Fibroblast of peridontal ligament (primary cell): ENCODE results near the gene FFAR1.
"Not testable (repeated sequence)": the region's sequence is repeated elsewhere in the genome, so short reads cannot be mapped to it uniquely, and the experiment has no call there.

ENCODE experiments used
- DNase-seq: peaks from one replicate; pipeline ENCODE4 v3.0.0-alpha.2; 2010; ENCODE audit errors: extremely low read depth

Gene FFAR1

GRCh38 chr19:35362261-35363000 is 14.7 kb downstream of the FFAR1 start:
- DNase-seq = no peak

GRCh38 chr19:35363001-35363590 is 15.4 kb downstream of the FFAR1 start:
- DNase-seq = no peak

GRCh38 chr19:35363711-35364425 is 16.2 kb downstream of the FFAR1 start:
- no peak for DNase-seq

GRCh38 chr19:35365303-35365702 is 17.6 kb downstream of the FFAR1 start:
- DNase-seq = no peak

- DNase-seq = no peak
These were observed 20.7 kb downstream of the FFAR1 start for GRCh38 chr19:35368378-35368777.

GRCh38 chr19:35369522-35369921 is 21.8 kb downstream of the FFAR1 start:
- no peak for DNase-seq

GRCh38 chr19:35370722-35371121 is 23.0 kb downstream of the FFAR1 start, which contains the start of gene GPR42:
GPR42 (plus strand) TSS chr19:35371068; CDS start chr19:35371360, 292 bp downstream.
- no peak for DNase-seq

- no peak for DNase-seq
These were observed 25.8 kb downstream of the FFAR1 start for GRCh38 chr19:35373492-35373891.

GRCh38 chr19:35374031-35374430 is 26.3 kb downstream of the FFAR1 start:
- DNase-seq = not testable (repeated sequence)

- DNase-seq = no peak
These were observed 28.0 kb downstream of the FFAR1 start for GRCh38 chr19:35375505-35376307.

GRCh38 chr19:35377656-35378055 is 30.0 kb downstream of the FFAR1 start:
- DNase-seq = no peak

- no peak for DNase-seq
These were observed 30.7 kb downstream of the FFAR1 start for GRCh38 chr19:35378356-35378755.

GRCh38 chr19:35379545-35379944 is 31.8 kb downstream of the FFAR1 start:
- DNase-seq = not testable (repeated sequence)

- DNase-seq = no peak
These were observed 32.3 kb downstream of the FFAR1 start for GRCh38 chr19:35379992-35380391.

GRCh38 chr19:35380450-35381124 is 32.9 kb downstream of the FFAR1 start:
- DNase-seq = no peak

GRCh38 chr19:35381318-35381717 is 33.6 kb downstream of the FFAR1 start:
- DNase-seq = no peak

GRCh38 chr19:35381926-35382325 is 34.2 kb downstream of the FFAR1 start:
- DNase-seq = no peak

- DNase-seq = no peak
These were observed 35.8 kb downstream of the FFAR1 start for GRCh38 chr19:35383536-35383935.

- no peak for DNase-seq
These were observed 40.8 kb downstream of the FFAR1 start for GRCh38 chr19:35388277-35389054.

- DNase-seq = no peak
These were observed 41.6 kb downstream of the FFAR1 start for GRCh38 chr19:35389192-35389861.
